GM19043 (cell line): ENCODE measurements around the gene PDZD11.
"Not testable (repeated sequence)": the region's sequence is repeated elsewhere in the genome, so short reads cannot be mapped to it uniquely, and the experiment has no call there.

Experiments
- ATAC-seq: cut with Tn5 transposase; IDR thresholded peaks from one replicate; pipeline ENCODE4 v1.9.1; 2021; ENCODE audit warnings: low read depth; ENCODE audit not compliant: unreplicated experiment

The PDZD11 gene

GRCh38 chrX:70257423-70258288, 32.1 kb downstream of the PDZD11 start:
- ATAC-seq: no peak

- ATAC-seq: no peak
These were observed 34.3 kb downstream of the PDZD11 start for GRCh38 chrX:70255452-70255851.

GRCh38 chrX:70254909-70255308, 34.8 kb downstream of the PDZD11 start:
- ATAC-seq: no peak

- no peak for ATAC-seq
These were observed 35.7 kb downstream of the PDZD11 start for GRCh38 chrX:70254063-70254400.

GRCh38 chrX:70253377-70254062, 36.2 kb downstream of the PDZD11 start:
- no peak for ATAC-seq

- no peak for ATAC-seq
These were observed 37.2 kb downstream of the PDZD11 start for GRCh38 chrX:70252491-70252890.

- no peak for ATAC-seq
These were observed 42.5 kb downstream of the PDZD11 start for GRCh38 chrX:70247252-70247651.

GRCh38 chrX:70244881-70245280, 44.8 kb downstream of the PDZD11 start:
- ATAC-seq: no peak

GRCh38 chrX:70243601-70244000, 46.1 kb downstream of the PDZD11 start:
- not testable (repeated sequence) for ATAC-seq

- no peak for ATAC-seq
These were observed 48.2 kb downstream of the PDZD11 start for GRCh38 chrX:70241501-70241900.

- ATAC-seq: no peak
These were observed 49.0 kb downstream of the PDZD11 start for GRCh38 chrX:70240751-70241150.
